Brain microvascular endothelial cell (primary cell): Measurements from ENCODE around the gene METTL21A.

Experiments used
- DNase-seq: peaks from one replicate; pipeline ENCODE4 v3.0.0-alpha.2; 2020
- H3K27ac ChIP-seq: fragments of 250-450 bp; sonication (Bioruptor Pico); 2 replicates; pipeline ENCODE4 v1.5.1; 2020; ENCODE audit warnings: mild to moderate bottlenecking, moderate library complexity
- H3K27me3 ChIP-seq: fragments of 250-450 bp; sonication (Bioruptor Pico); replicated peaks from 2 replicates; pipeline ENCODE4 v1.5.1; 2020; ENCODE audit warnings: mild to moderate bottlenecking
- H3K36me3 ChIP-seq: fragments of 250-450 bp; sonication (Bioruptor Pico); replicated peaks from 2 replicates; pipeline ENCODE4 v1.5.1; 2020; ENCODE audit warnings: mild to moderate bottlenecking
- H3K4me3 ChIP-seq: 2 replicates; pipeline ENCODE4 v1.5.1; 2011; ENCODE audit warnings: low read depth, mild to moderate bottlenecking, control low read depth, low read length, moderate library complexity
- CTCF ChIP-seq: IDR thresholded peaks from 2 replicates; pipeline ENCODE4 v1.5.1; 2011; ENCODE audit warnings: low read depth, mild to moderate bottlenecking, moderate library complexity, low read length, control low read depth, inconsistent platforms; ENCODE audit errors: missing control alignments
- in situ Hi-C: cut with HindIII; loops from 2 replicates; pipeline ENCODE4 v1.10.0; 2017; ENCODE audit warnings: low sequenced_read_pairs, low pct_ligation_motif_present

METTL21A gene

GRCh38 chr2:207594264-207594663, 30.9 kb downstream of the METTL21A start:
- H3K27me3 ChIP-seq: no peaks in the 10 kb centered on the region
- no peak overlapping the region for H3K27ac ChIP-seq
- no peak for DNase-seq
- H3K36me3 ChIP-seq: peaks cover 16% of the 10 kb centered on the region
- in situ Hi-C loops: no loop called here
- H3K4me3 ChIP-seq: no peak overlapping the region
- TF ChIP-seq CTCF: no peak

GRCh38 chr2:207593277-207593676, 31.9 kb downstream of the METTL21A start:
- no peak for DNase-seq
- TF ChIP-seq CTCF: no peak
- Histone ChIP-seq H3K36me3 (peaks cover 16% of the 10 kb centered on the region), H3K4me3 (no peak overlapping the region), H3K27me3 (no peaks in the 10 kb centered on the region), H3K27ac (no peak overlapping the region)
- in situ Hi-C loops: no loop called here

GRCh38 chr2:207589143-207589542, 36.1 kb downstream of the METTL21A start:
- no peak for DNase-seq
- peaks cover 13% of the 10 kb centered on the region for H3K36me3 ChIP-seq
- in situ Hi-C loops: no loop called here
- no peak for TF ChIP-seq CTCF
- no peak overlapping the region for H3K4me3 ChIP-seq
- no peak overlapping the region for H3K27ac ChIP-seq
- H3K27me3 ChIP-seq: no peaks in the 10 kb centered on the region

GRCh38 chr2:207587305-207587704, 37.9 kb downstream of the METTL21A start:
- peaks cover 10% of the 10 kb centered on the region for H3K36me3 ChIP-seq
- in situ Hi-C loops: no loop called here
- no peak for DNase-seq
- no peaks in the 10 kb centered on the region for H3K27me3 ChIP-seq
- no peak for TF ChIP-seq CTCF
- no peak overlapping the region for H3K4me3 ChIP-seq
- H3K27ac ChIP-seq: no peak overlapping the region

- in situ Hi-C loops: no loop called here
- Histone ChIP-seq H3K27me3 (no peaks in the 10 kb centered on the region), H3K27ac (no peak overlapping the region), H3K36me3 (peaks cover 9% of the 10 kb centered on the region), H3K4me3 (no peak overlapping the region)
- no peak for DNase-seq
- TF ChIP-seq CTCF: no peak
Observed at GRCh38 chr2:207584952-207585351, 40.2 kb downstream of the METTL21A start.

- Histone ChIP-seq H3K4me3 (no peak overlapping the region), H3K27ac (no peak overlapping the region), H3K36me3 (peaks cover 19% of the 10 kb centered on the region), H3K27me3 (no peaks in the 10 kb centered on the region)
- in situ Hi-C loops: no loop called here
- TF ChIP-seq CTCF: no peak
- no peak for DNase-seq
Observed at GRCh38 chr2:207571370-207571769, 53.8 kb downstream of the METTL21A start.
